ENCODE results near the gene TECR. TPM values are rescaled to one million over a fixed set of nuclear protein-coding genes. Genes with fewer than 3 reads are reported as not detected.

The TECR gene
- total and polyA plus RNA-seq, 2 donors (not counting 3 experiments of a cell fraction or from before 2014, with no cell fraction given), result 109 to 193 TPM

DNA sequence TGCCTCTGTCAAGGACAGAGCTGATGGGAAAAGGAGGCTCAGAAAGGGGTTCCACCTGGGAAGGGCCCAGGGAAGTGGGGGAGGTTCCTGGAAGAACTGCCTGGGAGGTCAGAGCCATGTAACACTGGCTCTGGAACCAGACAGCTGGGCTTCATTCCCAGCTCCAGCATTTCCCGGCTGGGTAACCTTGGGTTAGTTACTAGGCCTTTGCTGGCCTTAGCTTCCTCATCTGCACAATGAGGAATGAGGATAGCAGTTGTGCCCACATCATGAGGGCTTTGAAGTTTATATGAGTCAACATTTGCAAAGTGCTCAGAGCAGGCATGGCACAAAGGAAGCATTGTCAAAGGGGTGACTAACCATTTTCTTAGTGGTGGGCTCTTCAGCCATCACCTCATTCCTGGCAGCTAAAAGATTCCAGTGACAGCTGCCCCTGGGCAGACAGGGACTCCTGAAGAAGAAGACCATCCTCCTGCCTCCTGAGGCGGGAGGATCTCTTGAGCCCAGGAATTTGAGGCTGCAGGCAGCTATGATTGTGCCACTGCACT is 9.5 kb upstream of the TECR start:
- intact Hi-C loops (cut with micrococcal nuclease) (no loop called here), dilution Hi-C loops (cut with MboI; ENCODE audit: extremely low pct_ligation_motif_present, low sequenced_read_pairs) (no loop called here)
- Histone ChIP-seq H3K4me3 (replicated peaks in 1 of 3; ENCODE audit: insufficient read depth in 1 of 3, low read depth in 1 of 3, low read length in 3 of 3) (no peak overlapping the region), H3K79me2 (ENCODE audit: control insufficient read depth, insufficient read depth, low read length) (peaks cover 30% of the 10 kb centered on the region), H2AFZ (ENCODE audit: low read depth, low read length) (no peak overlapping the region), H3K9ac (replicated peaks; ENCODE audit: extremely low read depth, insufficient read depth, low read length) (peak overlapping the region; percentile 25), H3K36me3 (ENCODE audit: control insufficient read depth in 2 of 2, extremely low read depth in 1 of 2, insufficient read depth in 2 of 2, low read length in 2 of 2) (peaks cover 11 to 13% of the 10 kb centered on the region in 2 experiments), H3K9me3 (replicated peaks; ENCODE audit: control insufficient read depth, insufficient read depth, low read length) (no peaks in the 10 kb centered on the region), H3K27me3 (ENCODE audit: control insufficient read depth in 2 of 2, insufficient read depth in 2 of 2, low read length in 2 of 2) (no peaks in the 10 kb centered on the region), H3K9me1 (replicated peaks; ENCODE audit: control insufficient read depth, extremely low read depth, insufficient read depth, low read length) (no peaks in the 10 kb centered on the region), H3K4me2 (ENCODE audit: insufficient read depth, low read length) (no peak overlapping the region), H3K27ac (ENCODE audit: insufficient read depth, low read depth, low read length) (peak overlapping the region; percentile 81), H3K4me1 (ENCODE audit: control insufficient read depth, extremely low read depth, insufficient read depth, low read length) (peaks cover 55% of the 10 kb centered on the region), H4K20me1 (replicated peaks; ENCODE audit: control insufficient read depth, extremely low read depth, insufficient read depth, low read length) (no peaks in the 10 kb centered on the region)
- DNase-seq (ENCODE audit: low read depth, low spot score), result peak; percentile 75
- CTCF ChIA-PET, result interaction anchor here (0.9 to 1.6 kb wide), 3 partner anchors 9 to 24 kb away, joined by 3 to 4 read pairs (median 4); partner anchors contain the start of gene GIPC1
- BruUV-seq (replicated peaks), result no TSS peak
- POLR2A ChIA-PET, result no interaction called here
- TF ChIP-seq JUN (IDR thresholded peaks at IDR 0.05; ENCODE audit: borderline replicate concordance, insufficient read depth, insufficient read length, low read depth) (peak; percentile 77), FOS (IDR thresholded peaks at IDR 0.05; ENCODE audit: borderline replicate concordance, insufficient read depth, low read length) (peak; percentile 74)
- TF ChIP-seq, protein P1, sequence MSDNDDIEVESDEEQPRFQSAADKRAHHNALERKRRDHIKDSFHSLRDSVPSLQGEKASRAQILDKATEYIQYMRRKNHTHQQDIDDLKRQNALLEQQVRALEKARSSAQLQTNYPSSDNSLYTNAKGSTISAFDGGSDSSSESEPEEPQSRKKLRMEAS (IDR thresholded peaks at IDR 0.05; ENCODE audit: insufficient read depth, insufficient read length), result no peak
- FAIRE-seq, result peak; percentile 81

DNA sequence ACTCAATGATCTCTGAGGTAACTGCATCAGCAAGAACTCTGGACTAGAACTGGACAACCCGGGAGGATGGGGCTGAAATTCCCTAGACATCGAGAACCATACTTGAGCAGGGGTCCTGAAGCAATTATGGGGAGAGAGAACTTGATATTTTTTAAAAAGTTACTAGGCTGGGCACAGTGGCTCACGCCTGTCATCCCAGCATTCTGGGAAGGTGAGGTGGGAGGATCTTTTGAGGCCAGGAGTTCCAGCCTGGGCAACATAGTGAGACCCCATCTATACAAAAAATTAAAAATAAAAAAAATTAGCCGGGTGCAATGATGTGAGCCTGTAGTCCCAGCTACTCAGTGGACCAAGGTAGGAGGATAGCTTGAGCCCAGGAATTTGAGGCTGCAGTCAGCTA is 8.9 kb upstream of the TECR start:
- FAIRE-seq, result no peak
- no TSS peak for BruUV-seq (replicated peaks)

More for the DNA sequence above, 8.9 kb upstream of the TECR start:
- Histone ChIP-seq H3K9ac (replicated peaks; ENCODE audit: extremely low read depth, insufficient read depth, low read length) (no peak overlapping the region), H3K4me3 (replicated peaks in 1 of 3; ENCODE audit: insufficient read depth in 1 of 3, low read depth in 1 of 3, low read length in 3 of 3) (no peak overlapping the region), H3K9me1 (replicated peaks; ENCODE audit: control insufficient read depth, extremely low read depth, insufficient read depth, low read length) (no peaks in the 10 kb centered on the region), H2AFZ (ENCODE audit: low read depth, low read length) (no peak overlapping the region), H3K4me2 (ENCODE audit: insufficient read depth, low read length) (no peak overlapping the region), H3K27me3 (ENCODE audit: control insufficient read depth in 2 of 2, insufficient read depth in 2 of 2, low read length in 2 of 2) (no peaks in the 10 kb centered on the region), H3K9me3 (replicated peaks; ENCODE audit: control insufficient read depth, insufficient read depth, low read length) (no peaks in the 10 kb centered on the region), H3K4me1 (ENCODE audit: control insufficient read depth, extremely low read depth, insufficient read depth, low read length) (peaks cover 52% of the 10 kb centered on the region), H3K36me3 (ENCODE audit: control insufficient read depth in 2 of 2, extremely low read depth in 1 of 2, insufficient read depth in 2 of 2, low read length in 2 of 2) (peaks cover 6 to 8% of the 10 kb centered on the region in 2 experiments), H4K20me1 (replicated peaks; ENCODE audit: control insufficient read depth, extremely low read depth, insufficient read depth, low read length) (no peaks in the 10 kb centered on the region), H3K27ac (ENCODE audit: insufficient read depth, low read depth, low read length) (peak overlapping the region; percentile 65), H3K79me2 (ENCODE audit: control insufficient read depth, insufficient read depth, low read length) (peaks cover 24% of the 10 kb centered on the region)
- TF ChIP-seq, protein P2, sequence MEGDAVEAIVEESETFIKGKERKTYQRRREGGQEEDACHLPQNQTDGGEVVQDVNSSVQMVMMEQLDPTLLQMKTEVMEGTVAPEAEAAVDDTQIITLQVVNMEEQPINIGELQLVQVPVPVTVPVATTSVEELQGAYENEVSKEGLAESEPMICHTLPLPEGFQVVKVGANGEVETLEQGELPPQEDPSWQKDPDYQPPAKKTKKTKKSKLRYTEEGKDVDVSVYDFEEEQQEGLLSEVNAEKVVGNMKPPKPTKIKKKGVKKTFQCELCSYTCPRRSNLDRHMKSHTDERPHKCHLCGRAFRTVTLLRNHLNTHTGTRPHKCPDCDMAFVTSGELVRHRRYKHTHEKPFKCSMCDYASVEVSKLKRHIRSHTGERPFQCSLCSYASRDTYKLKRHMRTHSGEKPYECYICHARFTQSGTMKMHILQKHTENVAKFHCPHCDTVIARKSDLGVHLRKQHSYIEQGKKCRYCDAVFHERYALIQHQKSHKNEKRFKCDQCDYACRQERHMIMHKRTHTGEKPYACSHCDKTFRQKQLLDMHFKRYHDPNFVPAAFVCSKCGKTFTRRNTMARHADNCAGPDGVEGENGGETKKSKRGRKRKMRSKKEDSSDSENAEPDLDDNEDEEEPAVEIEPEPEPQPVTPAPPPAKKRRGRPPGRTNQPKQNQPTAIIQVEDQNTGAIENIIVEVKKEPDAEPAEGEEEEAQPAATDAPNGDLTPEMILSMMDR (IDR thresholded peaks at IDR 0.05; ENCODE audit: extremely low read depth in 1 of 2, insufficient read depth in 1 of 2, low read depth in 1 of 2, low read length in 2 of 2), result no peak
- TF ChIP-seq POLR2A (IDR thresholded peaks at IDR 0.05; ENCODE audit: low read depth, low read length) (no peak), EZH2 (IDR thresholded peaks at IDR 0.05; ENCODE audit: borderline replicate concordance, low read depth, low read length, severe bottlenecking) (no peak), GATA2 (IDR thresholded peaks at IDR 0.05; ENCODE audit: insufficient read depth, insufficient read length, low read depth, low read length) (no peak), POLR2AphosphoS5 (IDR thresholded peaks at IDR 0.05; ENCODE audit: insufficient read depth, low read depth, low read length) (no peak), FOS (IDR thresholded peaks at IDR 0.05; ENCODE audit: borderline replicate concordance, insufficient read depth, low read length) (no peak), JUN (IDR thresholded peaks at IDR 0.05; ENCODE audit: borderline replicate concordance, insufficient read depth, insufficient read length, low read depth) (no peak), MYC (IDR thresholded peaks at IDR 0.05; ENCODE audit: low read depth, low read length) (no peak)
- TF ChIP-seq, protein P1 (IDR thresholded peaks at IDR 0.05; ENCODE audit: insufficient read depth, insufficient read length), result no peak
- intact Hi-C loops (cut with micrococcal nuclease) (no loop called here), dilution Hi-C loops (cut with MboI; ENCODE audit: extremely low pct_ligation_motif_present, low sequenced_read_pairs) (no loop called here)
- POLR2A ChIA-PET, result no interaction called here
- CTCF ChIA-PET, result interaction anchor here (1.5 to 1.6 kb wide), 2 partner anchors 8 to 25 kb away, joined by 4 read pairs; partner anchors contain the start of gene GIPC1
- DNase-seq (ENCODE audit: low read depth, low spot score), result no peak
